ENCODE data around the gene VDR.

Gene VDR

DNA sequence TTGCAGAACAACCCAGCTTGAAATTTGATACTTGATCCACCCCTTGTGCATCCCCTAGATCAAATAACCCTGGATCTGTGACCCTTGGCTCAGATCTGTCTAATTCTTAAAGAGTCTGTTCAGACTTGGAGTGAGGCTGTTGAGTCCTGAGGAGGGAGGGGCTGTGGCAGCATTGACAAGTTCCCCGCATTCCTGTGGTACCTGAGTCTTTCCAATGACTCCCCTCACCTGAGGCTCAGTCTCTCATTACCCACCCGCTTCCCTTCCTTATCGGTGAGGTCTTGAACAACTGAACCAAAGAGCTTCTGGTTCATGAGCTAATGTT is 69.0 kb downstream of the VDR start:
- Histone ChIP-seq H3K9me2 (replicated peaks; ENCODE audit: low read depth, low read length) (no peaks in the 10 kb centered on the region), H4K20me1 (ENCODE audit: insufficient read depth, low read length, poor library complexity, severe bottlenecking) (no peaks in the 10 kb centered on the region), H3K36me3 (ENCODE audit: insufficient read depth, low read length) (no peaks in the 10 kb centered on the region), H3K4me2 (ENCODE audit: low read depth, low read length, poor library complexity, severe bottlenecking) (no peak overlapping the region), H3F3A (ENCODE audit: low read depth) (no peaks in the 10 kb centered on the region), H3K4me1 (ENCODE audit: insufficient read depth, low read length, poor library complexity, severe bottlenecking) (peaks cover 36% of the 10 kb centered on the region), H3K27me3 (ENCODE audit: insufficient read depth, low read length, poor library complexity, severe bottlenecking) (no peaks in the 10 kb centered on the region), H3K9ac (ENCODE audit: low read depth, low read length, poor library complexity, severe bottlenecking) (no peak overlapping the region), H3K9me3 (ENCODE audit: insufficient read depth, low read depth, low read length) (no peaks in the 10 kb centered on the region), H3K4me3 (ENCODE audit: low read length, poor library complexity, severe bottlenecking) (no peak overlapping the region), H3K79me2 (ENCODE audit: insufficient read depth, low read length) (no peaks in the 10 kb centered on the region), H2AFZ (ENCODE audit: low read length) (no peak overlapping the region)
- TF ChIP-seq, protein P1, sequence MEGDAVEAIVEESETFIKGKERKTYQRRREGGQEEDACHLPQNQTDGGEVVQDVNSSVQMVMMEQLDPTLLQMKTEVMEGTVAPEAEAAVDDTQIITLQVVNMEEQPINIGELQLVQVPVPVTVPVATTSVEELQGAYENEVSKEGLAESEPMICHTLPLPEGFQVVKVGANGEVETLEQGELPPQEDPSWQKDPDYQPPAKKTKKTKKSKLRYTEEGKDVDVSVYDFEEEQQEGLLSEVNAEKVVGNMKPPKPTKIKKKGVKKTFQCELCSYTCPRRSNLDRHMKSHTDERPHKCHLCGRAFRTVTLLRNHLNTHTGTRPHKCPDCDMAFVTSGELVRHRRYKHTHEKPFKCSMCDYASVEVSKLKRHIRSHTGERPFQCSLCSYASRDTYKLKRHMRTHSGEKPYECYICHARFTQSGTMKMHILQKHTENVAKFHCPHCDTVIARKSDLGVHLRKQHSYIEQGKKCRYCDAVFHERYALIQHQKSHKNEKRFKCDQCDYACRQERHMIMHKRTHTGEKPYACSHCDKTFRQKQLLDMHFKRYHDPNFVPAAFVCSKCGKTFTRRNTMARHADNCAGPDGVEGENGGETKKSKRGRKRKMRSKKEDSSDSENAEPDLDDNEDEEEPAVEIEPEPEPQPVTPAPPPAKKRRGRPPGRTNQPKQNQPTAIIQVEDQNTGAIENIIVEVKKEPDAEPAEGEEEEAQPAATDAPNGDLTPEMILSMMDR (conservative IDR thresholded peaks at IDR 0.05; ENCODE audit: low read length), result no peak
- TF ChIP-seq EZH2phosphoT487 (IDR thresholded peaks at IDR 0.05; ENCODE audit: borderline replicate concordance), result no peak

DNA sequence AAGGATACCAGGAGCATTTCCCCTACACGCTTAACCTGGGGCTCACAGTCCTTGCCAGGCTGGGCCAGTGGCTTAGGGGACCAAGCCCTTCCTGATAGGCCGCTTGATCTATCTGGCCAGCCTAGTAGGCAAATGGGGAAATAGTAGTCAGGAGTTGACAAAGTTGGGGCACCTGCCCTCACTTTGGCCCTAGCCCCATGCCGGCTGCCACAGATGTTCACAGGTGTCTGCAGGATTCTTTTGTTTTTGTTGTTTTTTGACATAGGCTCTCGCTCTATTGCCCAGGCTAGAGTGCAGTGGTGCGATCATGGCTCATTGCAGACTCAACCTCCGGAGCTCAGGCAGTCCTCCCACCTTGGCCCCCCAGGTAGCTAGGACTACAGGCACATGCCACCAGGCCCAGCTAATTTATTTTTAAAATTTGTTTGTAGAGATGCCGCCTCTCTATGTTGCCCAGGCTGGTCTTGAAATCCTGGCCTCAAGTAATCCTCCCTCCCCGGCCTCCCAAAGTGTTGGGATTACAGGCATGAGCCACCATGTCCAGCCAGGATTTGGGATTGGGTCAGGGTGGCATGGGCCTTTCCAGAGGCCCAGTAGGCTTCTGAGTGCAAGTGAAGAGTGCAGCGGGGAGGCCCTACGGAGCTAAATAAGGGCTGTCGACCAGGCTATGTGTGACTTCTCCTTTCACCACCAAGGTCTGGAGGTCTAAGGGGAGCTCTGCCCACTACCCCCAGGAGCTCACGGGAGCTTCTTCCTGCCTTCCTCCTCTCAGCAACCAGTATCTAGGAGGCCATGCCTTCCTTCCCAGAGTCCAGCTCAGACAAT is 69.6 kb downstream of the VDR start:
- Histone ChIP-seq H3K79me2 (ENCODE audit: insufficient read depth, low read length) (no peaks in the 10 kb centered on the region), H3K9ac (ENCODE audit: low read depth, low read length, poor library complexity, severe bottlenecking) (no peak overlapping the region), H2AFZ (ENCODE audit: low read length) (no peak overlapping the region), H3K4me2 (ENCODE audit: low read depth, low read length, poor library complexity, severe bottlenecking) (no peak overlapping the region), H3K36me3 (ENCODE audit: insufficient read depth, low read length) (no peaks in the 10 kb centered on the region), H3K4me3 (ENCODE audit: low read length, poor library complexity, severe bottlenecking) (no peak overlapping the region), H3K27me3 (ENCODE audit: insufficient read depth, low read length, poor library complexity, severe bottlenecking) (no peaks in the 10 kb centered on the region), H4K20me1 (ENCODE audit: insufficient read depth, low read length, poor library complexity, severe bottlenecking) (no peaks in the 10 kb centered on the region), H3K9me3 (ENCODE audit: insufficient read depth, low read depth, low read length) (no peaks in the 10 kb centered on the region), H3F3A (ENCODE audit: low read depth) (no peaks in the 10 kb centered on the region), H3K4me1 (ENCODE audit: insufficient read depth, low read length, poor library complexity, severe bottlenecking) (peaks cover 36% of the 10 kb centered on the region), H3K9me2 (replicated peaks; ENCODE audit: low read depth, low read length) (no peaks in the 10 kb centered on the region)
- no peak for TF ChIP-seq EZH2phosphoT487 (IDR thresholded peaks at IDR 0.05; ENCODE audit: borderline replicate concordance)
- TF ChIP-seq, protein P1 (conservative IDR thresholded peaks at IDR 0.05; ENCODE audit: low read length), result no peak

DNA sequence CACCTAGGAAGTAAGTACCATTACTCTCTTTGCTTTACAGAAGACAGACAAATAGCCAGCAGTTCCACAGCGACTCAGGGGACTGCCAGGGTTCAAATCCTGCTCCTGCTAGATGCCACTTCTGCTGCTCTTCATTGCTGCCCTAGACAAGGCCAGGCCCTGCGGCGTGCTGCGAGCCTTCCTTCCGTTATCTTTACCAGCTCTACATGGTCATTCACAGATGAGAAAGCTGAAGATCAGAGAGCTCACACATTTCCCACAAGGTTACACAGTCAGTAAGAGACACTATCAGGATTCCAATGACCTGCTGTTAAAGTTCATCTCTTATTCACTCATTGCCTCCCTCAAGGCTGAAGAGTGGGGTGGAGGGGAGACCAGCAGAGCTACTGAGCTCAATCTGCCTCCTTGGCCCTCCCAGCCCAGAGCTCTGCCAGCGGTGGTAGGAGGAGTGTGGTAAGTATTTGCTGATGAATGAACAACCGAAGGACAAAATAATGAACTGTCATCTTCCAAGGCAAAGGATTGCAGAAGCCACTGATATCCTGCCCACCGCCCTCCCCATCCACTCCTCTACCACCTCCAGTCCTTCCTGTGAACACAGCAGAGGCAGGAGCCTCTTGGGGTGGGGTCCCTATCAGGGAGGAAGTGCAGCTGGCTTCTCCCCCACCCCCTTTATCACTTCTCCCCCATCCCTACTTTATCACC is 70.4 kb downstream of the VDR start:
- H3K79me2 ChIP-seq (ENCODE audit: insufficient read depth, low read length), result no peaks in the 10 kb centered on the region
- no peaks in the 10 kb centered on the region for H3F3A ChIP-seq (ENCODE audit: low read depth)
- H3K27me3 ChIP-seq (ENCODE audit: insufficient read depth, low read length, poor library complexity, severe bottlenecking), result no peaks in the 10 kb centered on the region
- H4K20me1 ChIP-seq (ENCODE audit: insufficient read depth, low read length, poor library complexity, severe bottlenecking), result no peaks in the 10 kb centered on the region
- TF ChIP-seq, protein P1 (conservative IDR thresholded peaks at IDR 0.05; ENCODE audit: low read length), result no peak
- no peak for TF ChIP-seq EZH2phosphoT487 (IDR thresholded peaks at IDR 0.05; ENCODE audit: borderline replicate concordance)
- H2AFZ ChIP-seq (ENCODE audit: low read length), result no peak overlapping the region
- H3K4me2 ChIP-seq (ENCODE audit: low read depth, low read length, poor library complexity, severe bottlenecking), result no peak overlapping the region
- H3K4me1 ChIP-seq (ENCODE audit: insufficient read depth, low read length, poor library complexity, severe bottlenecking), result peaks cover 36% of the 10 kb centered on the region
- no peaks in the 10 kb centered on the region for H3K9me3 ChIP-seq (ENCODE audit: insufficient read depth, low read depth, low read length)
- no peaks in the 10 kb centered on the region for H3K36me3 ChIP-seq (ENCODE audit: insufficient read depth, low read length)
- H3K9me2 ChIP-seq (replicated peaks; ENCODE audit: low read depth, low read length), result no peaks in the 10 kb centered on the region
- H3K9ac ChIP-seq (ENCODE audit: low read depth, low read length, poor library complexity, severe bottlenecking), result peak overlapping the region; percentile 10
- H3K4me3 ChIP-seq (ENCODE audit: low read length, poor library complexity, severe bottlenecking), result no peak overlapping the region

Data from Loucy (cell line).